Left ventricle myocardium inferior (tissue), 1 donor: Measurements from ENCODE around the gene SMAGP. TPM values are rescaled to one million over a fixed set of nuclear protein-coding genes. Genes with fewer than 3 reads are reported as not detected.

Experiments
- DNase-seq: peaks from one replicate; pipeline ENCODE4 v3.0.0-alpha.2; 2020
- H3K27ac ChIP-seq: fragments of 200-600 bp; replicated peaks from 2 replicates; pipeline ENCODE4 v1.8.0; 2021
- H3K27me3 ChIP-seq: fragments of 200-600 bp; 2 replicates; pipeline ENCODE4 v1.8.0; 2021; ENCODE audit warnings: low read depth
- H3K36me3 ChIP-seq: fragments of 200-600 bp; 2 replicates; pipeline ENCODE4 v1.8.0; 2021
- H3K4me1 ChIP-seq: fragments of 200-600 bp; 2 replicates; pipeline ENCODE4 v1.8.0; 2021
- H3K4me3 ChIP-seq: fragments of 200-600 bp; 2 replicates; pipeline ENCODE4 v1.8.0; 2021; ENCODE audit warnings: mild to moderate bottlenecking, moderate library complexity
- H3K9me3 ChIP-seq: fragments of 200-600 bp; replicated peaks from 2 replicates; pipeline ENCODE4 v1.8.0; 2021
- CTCF ChIP-seq: fragments of 200-600 bp; IDR thresholded peaks from 2 replicates; pipeline ENCODE4 v1.8.0; 2021; ENCODE audit warnings: antibody characterized with exemption, mild to moderate bottlenecking, borderline replicate concordance
- intact Hi-C: fragments of 100-400 bp; cut with micrococcal nuclease; formaldehyde crosslinking; loops from one replicate; pipeline ENCODE4 v1.11.0; 2022
- total RNA-seq: library from RNA; stranded (reverse); fragmentation: NEBNext Ultra II Directional; extraction: Animal tissue kit (Norgen Biotek cat#: 25700); gene quantifications from one replicate; pipeline ENCODE4 v1.2.1, GENCODE V29; 2021
- donor health status: DM: no; HTN: yes; CAD: no; lungs with severe emphysema.

The SMAGP gene
- total RNA-seq, 1 donor from 2014 or later, result 3.3 TPM

DNA sequence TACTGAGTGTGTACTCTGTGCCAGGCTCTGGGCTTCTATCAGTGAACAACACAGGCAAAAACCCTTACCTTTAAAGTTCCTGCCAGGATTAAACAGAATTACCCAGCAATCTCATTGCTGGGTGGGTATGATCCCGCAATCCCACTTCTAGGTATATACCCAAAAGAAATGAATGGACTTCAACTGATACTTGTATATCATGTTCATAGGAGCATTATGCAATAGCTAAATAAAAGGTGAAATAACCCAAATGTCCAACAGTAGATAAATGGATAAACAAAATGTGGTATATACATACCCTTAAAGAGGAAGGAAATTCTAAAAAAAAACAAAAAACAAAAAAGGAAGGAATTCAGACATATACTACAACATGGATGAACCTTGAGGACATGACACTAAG lies 16.9 kb downstream of the SMAGP start:
- Histone ChIP-seq H3K9me3 (no peaks in the 10 kb centered on the region), H3K4me1 (no peaks in the 10 kb centered on the region), H3K27me3 (no peaks in the 10 kb centered on the region), H3K4me3 (no peak overlapping the region), H3K27ac (no peak overlapping the region), H3K36me3 (no peaks in the 10 kb centered on the region)
- no peak for TF ChIP-seq CTCF
- intact Hi-C loops, result no loop called here
- no peak for DNase-seq

DNA sequence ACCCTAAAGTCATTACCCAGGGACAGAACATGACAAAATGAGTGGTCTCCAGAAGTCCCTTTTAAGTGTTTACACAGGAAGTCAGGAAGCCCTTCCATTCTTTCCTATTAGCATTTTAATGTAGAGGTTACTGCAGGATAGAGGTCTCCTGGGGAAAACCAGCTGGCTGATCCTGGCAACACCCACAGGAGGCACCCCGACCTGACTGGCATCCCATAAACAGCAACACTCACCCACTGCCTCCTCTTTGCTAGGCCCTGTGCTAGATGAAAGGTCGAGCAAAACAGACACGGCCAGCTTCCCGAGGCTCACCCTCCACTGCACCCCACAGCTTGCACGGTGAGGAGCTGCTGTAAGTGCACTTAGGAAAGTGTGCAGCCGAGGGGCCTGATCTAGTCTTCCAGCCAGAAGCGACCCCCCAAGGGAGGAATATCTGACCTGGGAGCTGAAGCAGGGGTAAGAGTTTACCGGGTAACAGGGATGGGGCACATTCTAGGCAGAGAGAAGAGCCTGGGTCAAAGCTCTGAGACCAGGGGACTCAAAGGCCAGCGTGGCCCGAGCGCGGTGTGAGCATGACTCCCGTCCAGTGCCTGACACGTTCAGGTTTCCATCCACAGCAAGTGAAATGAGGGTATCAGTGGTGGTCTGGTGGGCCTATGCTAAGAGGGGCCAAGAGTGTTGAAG lies 22.6 kb downstream of the SMAGP start:
- Histone ChIP-seq H3K27ac (peak overlapping the region; percentile 27), H3K9me3 (no peaks in the 10 kb centered on the region), H3K4me1 (peaks cover 33% of the 10 kb centered on the region), H3K4me3 (no peak overlapping the region), H3K27me3 (no peaks in the 10 kb centered on the region), H3K36me3 (peaks cover 19% of the 10 kb centered on the region)
- intact Hi-C loops, result no loop called here
- no peak for DNase-seq
- TF ChIP-seq CTCF, result no peak

DNA sequence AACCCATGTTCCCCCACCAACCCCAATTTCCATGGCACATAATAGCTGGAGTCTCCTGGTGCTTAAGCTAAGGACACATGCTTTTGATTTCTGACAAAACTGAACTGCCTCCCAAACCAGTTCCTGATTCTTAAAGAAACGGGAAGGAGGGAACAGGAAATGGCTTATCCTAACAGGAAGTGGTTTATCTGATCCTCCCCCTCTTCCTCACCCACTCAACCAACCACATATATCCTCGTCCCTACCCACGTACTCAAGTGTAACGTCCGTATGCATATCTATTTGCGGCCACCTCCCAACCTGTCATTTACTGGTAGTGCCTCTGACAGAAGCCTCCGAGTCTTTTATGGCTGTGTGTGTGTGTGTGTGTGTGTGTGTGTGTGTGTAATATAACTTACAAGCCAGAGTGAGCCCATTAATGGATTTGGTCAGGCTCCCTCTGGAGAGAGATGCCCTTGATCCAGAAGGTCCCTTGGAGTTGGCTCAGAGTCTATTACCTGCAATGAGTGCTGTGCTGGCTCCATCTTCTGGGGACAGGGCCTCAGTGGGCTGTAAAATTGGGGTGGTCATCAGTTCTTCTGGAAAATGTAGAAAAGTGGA lies 23.9 kb downstream of the SMAGP start:
- no peak overlapping the region for H3K4me3 ChIP-seq
- peaks cover 46% of the 10 kb centered on the region for H3K4me1 ChIP-seq
- no peak for DNase-seq
- H3K36me3 ChIP-seq, result peaks cover 32% of the 10 kb centered on the region
- intact Hi-C loops, result no loop called here
- peak; percentile 25 for TF ChIP-seq CTCF
- no peaks in the 10 kb centered on the region for H3K9me3 ChIP-seq
- no peaks in the 10 kb centered on the region for H3K27me3 ChIP-seq
- peak overlapping the region; percentile 51 for H3K27ac ChIP-seq

DNA sequence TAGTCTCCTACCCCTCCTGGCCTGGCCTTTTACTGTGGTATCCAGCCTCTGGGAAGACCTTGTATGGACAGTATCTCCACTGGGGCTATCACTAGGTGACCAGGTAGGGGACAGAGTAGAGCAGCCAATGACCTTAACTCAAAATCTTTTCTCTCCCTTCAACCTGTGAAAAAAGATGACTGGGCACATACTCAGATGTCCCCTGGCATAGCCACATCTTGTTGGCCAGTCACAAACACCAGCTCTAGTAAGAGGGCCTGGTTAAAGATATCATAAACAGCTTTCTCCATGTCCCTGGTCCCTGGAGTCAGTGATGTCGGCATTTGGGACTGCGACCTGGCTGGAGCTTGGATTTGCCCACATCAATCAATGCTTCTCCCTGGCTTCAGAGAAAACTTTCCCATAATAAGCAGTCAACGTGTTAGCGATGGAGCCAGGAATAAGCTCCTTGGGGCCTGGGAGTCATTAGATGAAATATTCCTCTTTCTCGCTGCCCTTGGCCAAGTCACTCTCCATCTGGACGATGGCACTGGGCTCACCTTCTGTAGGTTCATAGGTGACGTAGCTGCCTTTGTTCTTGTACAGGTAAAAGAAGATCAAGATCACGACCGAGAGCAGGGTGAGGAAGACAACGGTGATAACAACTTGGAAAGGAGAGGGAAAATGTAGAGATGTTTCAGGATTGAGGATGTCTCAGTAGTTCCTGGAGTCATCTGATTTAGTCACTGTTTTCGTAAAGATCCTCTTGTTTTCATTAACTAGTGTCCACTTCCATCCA lies 24.6 kb downstream of the SMAGP start:
- H3K9me3 ChIP-seq, result no peaks in the 10 kb centered on the region
- peaks cover 39% of the 10 kb centered on the region for H3K36me3 ChIP-seq
- no peak for TF ChIP-seq CTCF
- intact Hi-C loops, result no loop called here
- peaks cover 53% of the 10 kb centered on the region for H3K4me1 ChIP-seq
- DNase-seq, result no peak
- peak overlapping the region; percentile 51 for H3K27ac ChIP-seq
- no peaks in the 10 kb centered on the region for H3K27me3 ChIP-seq
- H3K4me3 ChIP-seq, result no peak overlapping the region

DNA sequence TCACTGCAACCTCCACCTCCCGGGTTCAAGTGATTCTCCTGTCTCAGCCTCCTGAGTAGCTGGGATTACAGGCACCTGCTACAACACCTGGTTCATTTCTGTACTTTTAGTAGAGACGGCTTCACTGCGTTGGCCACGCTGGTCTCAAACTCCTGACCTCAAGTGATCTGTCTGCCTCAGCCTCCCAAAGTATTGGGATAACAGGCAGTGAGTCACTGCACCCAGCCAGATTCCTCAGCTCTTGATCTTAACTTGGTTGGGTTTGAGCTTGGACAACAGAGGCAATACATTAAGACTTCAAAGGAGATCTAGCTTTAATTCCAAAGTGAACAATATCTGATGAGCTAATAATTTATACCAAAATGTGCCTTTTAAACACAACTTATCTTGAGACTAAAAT lies 25.9 kb downstream of the SMAGP start:
- Histone ChIP-seq H3K27me3 (no peaks in the 10 kb centered on the region), H3K27ac (no peak overlapping the region), H3K9me3 (no peaks in the 10 kb centered on the region), H3K4me3 (no peak overlapping the region), H3K4me1 (peaks cover 67% of the 10 kb centered on the region), H3K36me3 (peaks cover 45% of the 10 kb centered on the region)
- no peak for TF ChIP-seq CTCF
- intact Hi-C loops, result no loop called here
- no peak for DNase-seq
